IPS-15b (cell line): ENCODE measurements around the gene LDLR.
A peak's percentile ranks its signal among the peaks of the same experiment; 100 is the strongest.
"Not testable (repeated sequence)": the region's sequence is repeated elsewhere in the genome, so short reads cannot be mapped to it uniquely, and the experiment has no call there.

Experiments
- H3K27me3 ChIP-seq: one replicate; pipeline ENCODE4 v1.6.1; 2013; ENCODE audit warnings: low read length; ENCODE audit not compliant: control insufficient read depth, insufficient read depth
- H3K36me3 ChIP-seq: one replicate; pipeline ENCODE4 v1.6.1; 2013; ENCODE audit warnings: low read length; ENCODE audit not compliant: control insufficient read depth, insufficient read depth
- H3K4me1 ChIP-seq: one replicate; pipeline ENCODE4 v1.6.1; 2013; ENCODE audit warnings: mild to moderate bottlenecking, low read length; ENCODE audit not compliant: control insufficient read depth, insufficient read depth
- H3K4me3 ChIP-seq: one replicate; pipeline ENCODE4 v1.5.1; 2013; ENCODE audit warnings: low read depth, low read length
- H3K9ac ChIP-seq: one replicate; pipeline ENCODE4 v1.6.1; 2013; ENCODE audit warnings: low read depth, mild to moderate bottlenecking, low read length
- H3K9me3 ChIP-seq: one replicate; pipeline ENCODE4 v1.6.1; 2013; ENCODE audit warnings: mild to moderate bottlenecking, low read length; ENCODE audit not compliant: control insufficient read depth, insufficient read depth

Gene LDLR

GRCh38 chr19:11152318-11153062 lies 63.2 kb downstream of the LDLR start:
- H3K27me3 ChIP-seq, result no peaks in the 10 kb centered on the region
- no peak overlapping the region for H3K4me3 ChIP-seq
- H3K9me3 ChIP-seq, result no peaks in the 10 kb centered on the region
- H3K36me3 ChIP-seq, result peaks cover 16% of the 10 kb centered on the region
- H3K9ac ChIP-seq, result no peak overlapping the region
- no peaks in the 10 kb centered on the region for H3K4me1 ChIP-seq

- H3K36me3 ChIP-seq, result peaks cover 7% of the 10 kb centered on the region
- peak overlapping the region; percentile 92 for H3K4me3 ChIP-seq
- H3K9me3 ChIP-seq, result no peaks in the 10 kb centered on the region
- H3K4me1 ChIP-seq, result no peaks in the 10 kb centered on the region
- no peaks in the 10 kb centered on the region for H3K27me3 ChIP-seq
- H3K9ac ChIP-seq, result peak overlapping the region; percentile 89
Observed at GRCh38 chr19:11154683-11155047, 65.4 kb downstream of the LDLR start.

GRCh38 chr19:11155373-11156120 lies 66.3 kb downstream of the LDLR start, which contains the start of gene SPC24:
SPC24 (minus strand) TSS chr19:11155782; CDS start chr19:11155776, 6 bp downstream.
- no peaks in the 10 kb centered on the region for H3K9me3 ChIP-seq

GRCh38 chr19:11159598-11160439 lies 70.6 kb downstream of the LDLR start:
- Histone ChIP-seq H3K27me3 (no peaks in the 10 kb centered on the region), H3K36me3 (peaks cover 2% of the 10 kb centered on the region), H3K4me3 (no peak overlapping the region), H3K9me3 (no peaks in the 10 kb centered on the region), H3K4me1 (no peaks in the 10 kb centered on the region), H3K9ac (no peak overlapping the region)

More at GRCh38 chr19:11155373-11156120, 66.3 kb downstream of the LDLR start, which contains the start of gene SPC24:
- Histone ChIP-seq H3K36me3 (peaks cover 7% of the 10 kb centered on the region), H3K4me3 (peak within 1 kb of the TSS; percentile 92), H3K9ac (peak within 1 kb of the TSS; percentile 89), H3K4me1 (no peaks in the 10 kb centered on the region), H3K27me3 (no peaks in the 10 kb centered on the region)

GRCh38 chr19:11160440-11160768 lies 71.1 kb downstream of the LDLR start:
- not testable (repeated sequence) for H3K4me3 ChIP-seq, H3K4me1 ChIP-seq, H3K9me3 ChIP-seq, H3K27me3 ChIP-seq, H3K36me3 ChIP-seq, H3K9ac ChIP-seq

GRCh38 chr19:11164296-11164695 lies 75.0 kb downstream of the LDLR start:
- Histone ChIP-seq H3K4me1 (no peaks in the 10 kb centered on the region), H3K9ac (no peak overlapping the region), H3K36me3 (peaks cover 5% of the 10 kb centered on the region), H3K9me3 (no peaks in the 10 kb centered on the region), H3K4me3 (no peak overlapping the region), H3K27me3 (no peaks in the 10 kb centered on the region)

- Histone ChIP-seq H3K4me3 (no peak overlapping the region), H3K9me3 (no peaks in the 10 kb centered on the region), H3K27me3 (no peaks in the 10 kb centered on the region), H3K36me3 (peaks cover 5% of the 10 kb centered on the region), H3K9ac (no peak overlapping the region), H3K4me1 (no peaks in the 10 kb centered on the region)
Observed at GRCh38 chr19:11164879-11165406, 75.7 kb downstream of the LDLR start.

- Histone ChIP-seq H3K4me1 (no peaks in the 10 kb centered on the region), H3K9me3 (no peaks in the 10 kb centered on the region), H3K4me3 (no peak overlapping the region), H3K36me3 (peaks cover 5% of the 10 kb centered on the region), H3K27me3 (no peaks in the 10 kb centered on the region), H3K9ac (no peak overlapping the region)
Observed at GRCh38 chr19:11165486-11166030, 76.3 kb downstream of the LDLR start.

- Histone ChIP-seq H3K4me1 (no peaks in the 10 kb centered on the region), H3K9me3 (no peaks in the 10 kb centered on the region), H3K27me3 (no peaks in the 10 kb centered on the region), H3K9ac (no peak overlapping the region), H3K4me3 (no peak overlapping the region), H3K36me3 (peaks cover 5% of the 10 kb centered on the region)
Observed at GRCh38 chr19:11166281-11167142, 77.2 kb downstream of the LDLR start.

GRCh38 chr19:11168568-11168967 lies 79.3 kb downstream of the LDLR start:
- H3K9me3 ChIP-seq, result no peaks in the 10 kb centered on the region
- no peak overlapping the region for H3K9ac ChIP-seq

More at GRCh38 chr19:11168568-11168967, 79.3 kb downstream of the LDLR start:
- no peaks in the 10 kb centered on the region for H3K4me1 ChIP-seq
- H3K36me3 ChIP-seq, result peaks cover 18% of the 10 kb centered on the region
- no peak overlapping the region for H3K4me3 ChIP-seq
- no peaks in the 10 kb centered on the region for H3K27me3 ChIP-seq
